Skeletal muscle cell (primary cell): ENCODE data around the gene XIRP2.
A peak's percentile ranks its signal among the peaks of the same experiment; 100 is the strongest.

Experiments used
- DNase-seq: peaks from one replicate; pipeline ENCODE4 v3.0.0-alpha.2; 2010; ENCODE audit warnings: low read depth
- H3K4me3 ChIP-seq: 2 replicates; pipeline ENCODE4 v1.5.1; 2011; ENCODE audit warnings: low read depth, mild to moderate bottlenecking, control low read depth, low read length, moderate library complexity

XIRP2 gene

DNA sequence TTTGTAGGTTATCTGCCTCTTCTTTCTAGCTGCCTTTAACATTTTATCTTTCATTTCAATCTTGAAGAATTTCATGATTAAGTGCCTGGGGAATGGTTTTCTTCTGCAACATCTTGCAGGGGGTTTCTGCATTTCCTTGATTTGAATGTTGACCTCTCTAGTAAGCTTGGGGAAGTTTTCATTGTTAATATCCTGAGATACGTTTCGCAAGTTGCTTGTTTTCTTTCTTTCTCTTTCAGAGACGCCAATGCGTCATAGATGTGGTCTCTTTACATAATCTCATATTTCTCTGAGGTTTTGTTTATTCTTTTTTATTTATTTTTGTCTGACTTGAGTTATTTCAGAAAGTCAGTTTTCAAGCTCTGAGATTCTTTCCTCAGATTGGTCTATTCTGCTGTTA, 225.7 kb downstream of the XIRP2 start:
- no peak overlapping the region for H3K4me3 ChIP-seq
- no peak for DNase-seq

DNA sequence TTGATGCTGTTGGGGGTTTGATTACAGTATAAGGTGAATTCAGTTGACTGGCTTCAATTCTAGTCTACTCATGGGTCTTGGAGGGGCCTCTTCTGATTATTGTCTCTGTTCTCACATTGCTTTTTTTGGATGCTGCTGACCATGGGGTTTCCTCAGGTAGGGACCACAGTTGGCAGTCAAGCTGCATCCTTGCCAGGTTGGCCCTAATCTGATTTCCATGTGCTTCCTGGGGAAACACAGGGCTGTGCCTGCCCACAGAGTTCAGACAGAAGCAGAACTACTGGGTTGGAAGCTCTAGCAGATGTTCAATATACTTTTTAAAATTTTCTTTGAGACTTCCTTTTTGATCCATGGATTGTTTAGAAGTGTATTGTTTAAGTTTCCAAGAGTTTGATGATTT, 227.3 kb downstream of the XIRP2 start:
- H3K4me3 ChIP-seq: no peak overlapping the region
- no peak for DNase-seq

GRCh38 chr2:167122389-167122788, 234.1 kb downstream of the XIRP2 start:
- no peak for DNase-seq
- H3K4me3 ChIP-seq: no peak overlapping the region

- DNase-seq: no peak
- H3K4me3 ChIP-seq: no peak overlapping the region
Measured at GRCh38 chr2:167126165-167126564, 237.9 kb downstream of the XIRP2 start.

- no peak for DNase-seq
- no peak overlapping the region for H3K4me3 ChIP-seq
Measured at GRCh38 chr2:167127135-167127534, 238.9 kb downstream of the XIRP2 start.

- DNase-seq: no peak
- H3K4me3 ChIP-seq: no peak overlapping the region
Measured at GRCh38 chr2:167128130-167128529, 239.8 kb downstream of the XIRP2 start.

- no peak overlapping the region for H3K4me3 ChIP-seq
- no peak for DNase-seq
Measured at GRCh38 chr2:167132066-167132465, 243.8 kb downstream of the XIRP2 start.

GRCh38 chr2:167132906-167133555, 244.8 kb downstream of the XIRP2 start:
- DNase-seq: no peak
- H3K4me3 ChIP-seq: no peak overlapping the region

- H3K4me3 ChIP-seq: no peak overlapping the region
- DNase-seq: no peak
Measured at GRCh38 chr2:167133614-167134013, 245.3 kb downstream of the XIRP2 start.

DNA sequence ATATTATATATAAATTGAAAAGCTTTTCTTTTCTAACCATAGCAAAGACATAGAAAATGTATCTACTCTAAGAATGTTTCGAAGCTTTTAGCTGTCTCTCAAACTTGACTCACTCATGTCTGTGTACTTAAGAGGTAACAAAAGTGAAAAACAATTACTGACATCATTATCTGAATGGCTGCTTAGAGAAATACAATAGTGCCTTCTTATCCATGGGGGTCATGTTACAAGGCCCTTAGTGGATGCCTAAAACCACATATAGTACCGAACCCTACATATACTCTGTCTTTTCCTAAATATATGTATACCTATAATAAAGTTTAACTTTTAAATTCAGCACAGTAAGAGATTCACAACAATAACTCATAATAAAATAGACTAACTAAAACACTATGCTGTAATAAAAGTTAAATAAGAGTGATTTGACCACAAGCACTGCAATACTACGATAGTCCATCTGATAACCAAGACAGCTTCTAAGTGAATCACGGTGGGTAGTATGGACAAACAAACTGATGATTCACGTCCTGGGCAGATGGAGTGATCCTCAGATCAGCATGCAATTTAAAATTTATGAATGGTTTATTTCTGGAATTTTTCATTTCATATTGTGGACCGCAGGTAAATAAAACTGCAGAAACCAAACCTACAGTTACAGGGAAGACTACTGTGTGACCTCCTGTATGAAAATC, 246.2 kb downstream of the XIRP2 start:
- peak; percentile 53 for DNase-seq

GRCh38 chr2:167135706-167136105, 247.4 kb downstream of the XIRP2 start:
- no peak for DNase-seq
- H3K4me3 ChIP-seq: no peak overlapping the region

More for the DNA sequence above, 246.2 kb downstream of the XIRP2 start:
- H3K4me3 ChIP-seq: no peak overlapping the region

DNA sequence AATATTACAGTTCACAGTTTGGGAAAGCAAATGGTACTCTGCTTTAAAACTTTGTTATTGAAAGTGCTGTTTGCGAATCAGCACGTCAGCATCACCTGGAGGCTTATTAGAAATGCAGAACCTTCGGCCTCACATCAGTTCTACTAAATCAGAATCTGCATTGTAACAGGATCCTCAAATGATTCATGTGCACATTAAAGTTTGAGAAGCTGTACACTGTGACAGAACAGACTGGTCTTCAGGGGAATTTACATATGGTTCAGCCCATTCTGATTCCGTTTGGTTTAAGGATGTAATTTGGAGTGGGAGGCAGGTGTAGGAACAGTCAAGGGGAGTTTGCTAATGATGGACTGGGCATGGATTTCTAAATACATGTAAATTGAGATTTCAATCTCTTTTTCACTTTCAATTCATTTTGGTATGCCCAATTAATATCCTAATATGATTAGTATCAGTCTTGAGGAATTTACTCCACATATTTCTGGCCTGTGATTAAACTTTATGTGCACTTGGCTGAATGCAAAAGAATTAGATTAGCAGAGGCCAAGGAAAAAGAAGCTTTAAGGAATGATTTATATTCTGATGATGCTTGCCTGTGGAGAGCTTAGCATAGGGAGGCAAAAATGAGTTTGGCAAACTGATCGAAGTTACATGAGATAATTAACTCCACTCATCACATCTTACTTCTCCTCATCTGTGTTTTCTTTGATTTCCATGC, 248.8 kb downstream of the XIRP2 start:
- no peak overlapping the region for H3K4me3 ChIP-seq

DNA sequence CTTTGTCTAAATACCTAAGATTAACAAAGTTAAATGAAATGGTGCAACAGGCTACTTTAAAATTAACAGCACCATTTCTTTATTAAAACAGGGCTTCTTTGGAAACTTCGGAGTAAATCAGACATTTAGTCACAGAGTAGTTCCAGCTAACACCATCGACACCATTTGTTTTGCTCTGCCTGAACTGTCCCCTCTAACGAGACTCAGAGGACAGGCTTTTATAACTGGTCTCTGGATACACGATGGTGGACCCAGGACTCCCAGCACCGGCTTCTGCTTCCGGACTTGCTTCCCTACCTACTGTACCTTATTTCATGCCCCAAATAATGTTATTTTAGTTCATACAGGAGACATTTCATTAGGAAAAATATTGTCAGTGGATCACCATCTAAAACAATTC, 252.1 kb downstream of the XIRP2 start:
- H3K4me3 ChIP-seq: no peak overlapping the region
- no peak for DNase-seq

More for the DNA sequence above, 248.8 kb downstream of the XIRP2 start:
- DNase-seq: no peak

DNA sequence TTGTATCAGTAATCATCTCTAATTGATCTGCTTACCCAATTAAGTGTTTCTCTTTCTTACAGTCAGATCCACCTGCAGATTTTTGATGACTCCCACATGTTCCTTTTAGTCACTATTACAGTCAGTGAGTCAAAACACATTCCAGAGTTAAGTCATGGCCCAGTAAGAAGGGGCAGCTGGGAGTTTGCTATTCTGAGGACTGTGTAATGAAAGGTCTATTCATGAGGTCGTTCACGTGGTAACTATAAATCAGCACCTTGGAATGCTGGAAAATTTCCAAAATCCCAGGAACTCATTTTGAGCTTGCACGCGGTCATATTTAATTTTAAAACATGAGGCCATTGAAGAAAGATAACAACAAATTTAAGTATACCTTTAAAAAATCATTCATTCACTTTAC, 252.5 kb downstream of the XIRP2 start:
- no peak overlapping the region for H3K4me3 ChIP-seq
- peak; percentile 91 for DNase-seq

DNA sequence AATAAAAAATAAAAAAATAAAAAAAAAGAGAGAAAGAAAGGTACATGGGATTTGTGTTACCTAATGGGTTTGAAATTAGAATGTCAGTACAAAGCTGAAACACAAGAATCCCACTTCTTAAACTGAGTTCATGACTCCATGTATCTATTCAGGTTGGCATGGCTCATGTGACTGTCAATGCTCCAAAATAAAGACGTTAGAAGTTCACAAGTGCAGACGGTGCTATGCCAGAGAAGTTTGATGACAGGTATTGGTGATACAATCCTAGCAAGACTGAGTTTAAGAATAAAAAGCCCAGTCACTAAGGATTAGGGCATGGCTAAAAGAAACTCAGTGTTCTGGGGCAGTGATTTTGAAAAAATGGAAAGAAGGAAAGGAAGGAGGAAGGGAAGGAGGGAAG, 254.3 kb downstream of the XIRP2 start:
- DNase-seq: no peak

GRCh38 chr2:167144179-167144898, 256.1 kb downstream of the XIRP2 start:
- peak; percentile 60 for DNase-seq
- no peak overlapping the region for H3K4me3 ChIP-seq

More for the DNA sequence above, 254.3 kb downstream of the XIRP2 start:
- no peak overlapping the region for H3K4me3 ChIP-seq

DNA sequence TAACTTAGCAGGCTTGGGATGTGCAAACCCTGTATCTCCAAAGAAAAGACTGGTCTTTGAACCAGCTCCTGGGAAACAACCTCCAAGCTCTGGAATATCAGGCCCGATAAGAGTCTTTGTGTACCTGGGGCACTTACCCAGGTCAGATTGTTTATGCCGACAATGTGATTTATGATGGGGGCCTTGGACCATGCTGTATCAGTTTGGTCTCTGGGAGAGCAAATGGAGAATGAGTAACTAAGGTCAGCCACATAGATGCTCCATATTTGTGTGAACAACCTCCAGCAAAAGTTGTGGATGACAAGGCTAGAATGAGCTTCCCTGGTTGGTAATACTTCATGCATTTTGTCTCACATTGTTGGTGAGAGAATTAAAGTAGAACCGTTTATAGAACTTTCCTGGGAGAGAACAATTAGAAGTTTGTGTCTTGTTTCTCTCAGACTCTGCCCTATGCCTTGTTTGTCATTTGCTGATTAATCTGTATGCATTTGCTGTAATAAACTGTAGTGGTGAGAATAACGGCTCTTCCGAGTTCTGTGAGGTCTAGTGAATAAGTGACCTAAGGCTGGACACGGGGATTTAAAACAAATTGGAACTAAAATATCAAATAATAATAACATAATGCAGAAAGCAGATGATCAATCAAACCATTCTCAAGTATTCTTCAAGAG, 259.1 kb downstream of the XIRP2 start:
- H3K4me3 ChIP-seq: no peak overlapping the region
- no peak for DNase-seq

DNA sequence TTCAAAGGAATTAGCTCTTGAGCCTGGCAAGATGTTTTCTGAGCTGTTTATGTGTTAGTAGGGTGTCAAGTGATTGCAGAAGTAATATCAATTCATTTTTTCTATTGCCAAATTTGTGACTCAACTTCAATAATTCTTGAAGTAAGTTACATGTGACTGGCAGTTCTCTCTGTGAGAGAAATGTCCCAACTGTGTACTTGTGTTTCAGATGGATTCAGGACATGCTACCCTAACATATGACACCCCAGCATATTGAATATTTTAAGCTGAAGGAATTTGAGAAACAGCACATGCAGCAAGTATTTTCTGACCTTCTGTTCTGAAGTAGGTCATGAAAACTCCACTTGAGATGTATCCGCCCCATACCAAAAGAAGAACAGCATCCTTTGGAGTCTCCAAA, 263.6 kb downstream of the XIRP2 start:
- no peak overlapping the region for H3K4me3 ChIP-seq
- no peak for DNase-seq

DNA sequence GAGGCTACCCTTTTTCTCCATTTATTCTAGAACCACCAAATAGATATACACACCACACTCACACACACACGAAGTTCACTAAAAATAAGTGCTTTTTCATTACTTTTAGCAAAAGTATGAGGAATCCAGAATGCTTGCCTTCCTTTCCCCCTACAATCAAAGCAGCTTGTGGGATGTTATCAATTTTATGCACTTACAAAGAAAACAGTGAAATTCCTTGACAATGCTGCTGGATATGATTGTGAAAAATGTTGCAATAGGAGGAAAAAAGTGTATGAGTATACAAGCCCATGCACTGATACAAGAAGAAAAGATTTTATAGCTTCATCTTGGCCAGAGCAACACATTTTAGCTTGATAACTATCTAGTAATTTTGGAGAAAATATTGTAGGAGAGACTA, 269.2 kb downstream of the XIRP2 start:
- DNase-seq: no peak
- H3K4me3 ChIP-seq: no peak overlapping the region
